HG02981 (cell line): ENCODE data around the gene CSNK1A1.

Experiments
- ATAC-seq: cut with Tn5 transposase; IDR thresholded peaks from one replicate; pipeline ENCODE4 v1.9.1; 2021; ENCODE audit warnings: mild to moderate bottlenecking, moderate library complexity; ENCODE audit not compliant: unreplicated experiment

The CSNK1A1 gene

DNA sequence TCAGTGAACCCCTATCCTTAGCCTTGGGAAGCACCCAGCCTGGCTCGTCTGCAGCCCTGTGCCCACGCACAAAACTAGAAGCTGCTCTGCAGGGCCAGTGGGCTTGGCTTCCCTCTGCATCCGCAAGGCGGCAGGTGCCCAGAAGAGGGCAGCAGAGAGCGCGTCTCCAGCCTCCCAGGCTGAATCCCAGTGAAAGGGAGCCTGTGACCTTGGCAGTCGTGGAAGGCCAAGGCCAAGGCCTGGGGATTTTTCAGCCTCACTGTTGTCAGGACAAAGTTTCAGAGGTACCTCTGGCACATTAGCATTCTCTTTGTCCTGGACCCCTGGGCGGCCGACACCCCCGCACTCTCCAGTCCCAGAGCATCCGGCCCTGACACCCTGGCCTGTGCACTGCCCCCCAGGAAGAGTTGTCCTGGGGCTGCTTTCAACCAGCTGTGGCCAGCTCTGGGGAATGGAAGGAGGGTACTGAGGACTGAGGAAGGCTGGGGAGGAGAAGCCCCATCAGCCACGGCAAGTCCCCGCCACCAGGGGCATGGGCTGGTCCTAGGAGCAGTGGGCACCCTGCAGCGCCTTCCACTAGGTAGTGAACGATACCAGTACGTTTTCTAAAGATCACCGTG lies 108.6 kb downstream of the CSNK1A1 start:
- no peak for ATAC-seq
